ENCODE data around the gene CYP4B1.
A peak's percentile ranks its signal among the peaks of the same experiment; 100 is the strongest.
"Not testable (repeated sequence)": the region's sequence is repeated elsewhere in the genome, so short reads cannot be mapped to it uniquely, and the experiment has no call there.

CYP4B1 gene

GRCh38 chr1:46816930-46817329 lies 18.1 kb downstream of the CYP4B1 start:
- DNase-seq (ENCODE audit: low read depth), result no peak

DNA sequence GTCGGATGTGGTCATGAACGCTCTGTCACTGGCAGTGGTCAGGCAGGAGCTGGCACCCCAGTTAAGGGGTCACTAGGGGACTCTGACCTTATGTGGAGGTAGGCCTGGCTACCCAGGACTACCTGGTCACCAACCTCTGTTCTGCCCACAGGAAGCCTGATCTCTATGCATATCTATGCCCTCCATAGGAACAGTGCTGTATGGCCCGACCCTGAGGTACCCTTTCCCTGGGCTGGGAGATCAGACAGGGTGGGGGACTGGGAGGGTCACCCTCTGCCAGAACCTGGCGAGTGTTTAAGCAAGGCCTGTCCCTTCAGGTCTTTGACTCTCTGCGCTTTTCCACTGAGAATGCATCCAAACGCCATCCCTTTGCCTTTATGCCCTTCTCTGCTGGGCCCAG lies 19.0 kb downstream of the CYP4B1 start:
- no peak for DNase-seq (ENCODE audit: low read depth)

GRCh38 chr1:46818591-46818990 lies 19.7 kb downstream of the CYP4B1 start:
- no peak for DNase-seq (ENCODE audit: low read depth)

DNA sequence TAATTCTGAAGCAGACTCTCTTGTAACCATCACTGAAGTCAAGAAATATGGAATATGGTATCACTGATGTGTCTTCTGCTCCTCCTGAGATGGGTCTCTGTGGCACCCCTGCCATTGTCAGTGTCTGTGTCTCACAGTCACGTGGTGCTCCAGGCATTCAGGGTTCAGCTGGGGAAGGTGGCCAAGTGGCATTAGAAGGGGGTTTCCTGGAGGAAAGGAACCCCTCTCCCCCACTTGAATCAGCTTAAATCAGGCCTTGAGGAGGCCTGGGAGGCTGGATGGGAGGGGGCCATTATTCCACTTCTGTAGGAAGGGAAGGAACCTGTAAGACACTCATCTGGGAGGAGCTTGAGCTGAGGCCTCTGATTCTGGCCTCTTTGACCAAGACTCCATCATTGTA lies 20.5 kb downstream of the CYP4B1 start:
- no peak for DNase-seq (ENCODE audit: low read depth)

DNA sequence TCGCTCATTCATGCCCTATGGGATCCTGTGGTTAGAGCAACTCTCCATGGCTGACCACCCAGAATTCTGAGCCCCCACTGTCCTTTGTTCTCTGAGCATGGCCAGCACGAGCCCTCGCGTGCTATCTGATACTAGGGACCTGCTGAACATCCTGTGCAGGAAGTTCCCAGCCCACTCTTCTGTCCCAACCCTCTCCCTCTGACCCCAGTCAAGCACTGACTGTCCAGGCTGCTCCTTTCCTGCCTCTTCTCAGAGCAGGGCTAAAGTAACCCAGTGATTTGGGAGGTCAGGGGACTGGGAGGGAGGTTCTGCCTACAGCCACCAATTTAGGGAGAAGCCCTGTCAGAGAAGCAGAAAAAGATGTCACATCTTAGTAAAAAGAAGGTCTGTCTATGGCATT lies 21.2 kb downstream of the CYP4B1 start:
- no peak for DNase-seq (ENCODE audit: low read depth)

DNA sequence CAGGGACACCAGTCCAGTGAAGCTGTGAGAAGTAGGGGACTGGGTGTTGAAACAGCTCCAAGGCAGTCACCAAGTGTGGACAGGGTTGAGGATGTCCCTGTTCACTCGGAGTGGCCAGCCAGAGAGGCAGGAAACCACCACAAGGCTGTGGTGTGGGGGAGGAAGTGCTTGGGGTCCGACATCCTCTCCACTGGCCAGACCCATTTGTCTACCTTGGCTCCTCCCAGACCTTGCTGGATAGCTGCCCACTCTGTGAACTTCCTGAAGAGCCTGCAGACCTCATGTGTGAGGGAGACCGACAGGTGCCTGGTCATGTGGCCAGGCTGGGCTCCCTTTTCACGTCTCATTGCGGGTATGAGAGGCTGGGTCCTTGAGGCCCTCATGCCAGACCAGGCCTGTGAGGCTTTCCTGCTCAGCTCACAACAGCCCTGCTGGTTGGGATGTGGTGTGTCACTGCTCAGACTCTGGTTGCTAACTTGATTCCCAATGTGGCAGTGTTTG lies 21.8 kb downstream of the CYP4B1 start:
- DNase-seq (ENCODE audit: low read depth), result peak; percentile 58

- no peak for DNase-seq (ENCODE audit: low read depth)
Observed at GRCh38 chr1:46822248-46822826, 23.5 kb downstream of the CYP4B1 start.

DNA sequence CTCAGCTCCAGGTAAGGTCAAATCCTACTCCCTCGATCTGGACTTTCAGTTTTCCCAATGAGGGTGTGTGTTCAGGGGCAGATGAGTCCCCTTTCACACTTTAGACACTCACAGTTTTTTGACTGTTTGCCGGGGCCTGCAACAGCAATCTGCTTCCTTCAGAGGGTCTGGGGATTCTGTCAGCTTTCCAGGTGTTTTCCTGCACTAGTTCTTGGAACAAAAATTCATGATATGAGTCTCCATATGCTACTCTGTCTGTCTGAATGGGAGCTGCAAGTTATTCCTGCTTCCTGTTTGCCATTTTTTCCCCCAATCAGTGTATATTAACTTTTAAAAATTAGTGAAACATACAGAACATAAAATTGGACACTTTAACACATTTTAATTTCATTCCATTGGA lies 24.3 kb downstream of the CYP4B1 start:
- DNase-seq (ENCODE audit: low read depth), result no peak

GRCh38 chr1:46826892-46827291 lies 28.0 kb downstream of the CYP4B1 start:
- not testable (repeated sequence) for DNase-seq (ENCODE audit: low read depth)

- no peak for DNase-seq (ENCODE audit: low read depth)
Observed at GRCh38 chr1:46830665-46831322, 31.9 kb downstream of the CYP4B1 start.

DNA sequence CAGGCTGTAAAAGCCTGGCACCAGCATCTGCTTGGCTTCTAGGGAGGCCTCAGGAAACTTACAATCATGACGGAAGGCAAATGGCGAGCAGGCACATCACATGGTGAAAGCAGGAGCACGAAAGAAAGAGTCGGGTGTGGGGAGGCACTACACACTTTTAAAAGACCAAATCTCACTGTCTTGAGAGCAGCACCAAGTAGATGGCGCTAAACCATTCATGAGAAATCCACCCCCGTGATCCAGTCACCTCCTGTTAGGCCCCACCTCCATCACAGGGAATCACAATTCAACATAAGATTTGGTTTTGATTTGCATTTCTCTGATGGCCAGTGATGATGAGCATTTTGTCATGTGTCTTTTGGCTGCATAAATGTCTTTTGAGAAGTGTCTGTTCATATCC lies 36.6 kb downstream of the CYP4B1 start:
- DNase-seq (ENCODE audit: low read depth), result not testable (repeated sequence)

- DNase-seq (ENCODE audit: low read depth), result not testable (repeated sequence)
Observed at GRCh38 chr1:46846386-46846785, 47.5 kb downstream of the CYP4B1 start.

GRCh38 chr1:46857660-46858065 lies 58.8 kb downstream of the CYP4B1 start:
- not testable (repeated sequence) for DNase-seq (ENCODE audit: low read depth)

- DNase-seq (ENCODE audit: low read depth), result no peak
Observed at GRCh38 chr1:46862348-46862747, 63.5 kb downstream of the CYP4B1 start.
